Suppressor macrophage treated with lipopolysaccharide for 4 hours (primary cell): ENCODE results near the gene GABRB2.
A peak's percentile ranks its signal among the peaks of the same experiment; 100 is the strongest.
"Not testable (repeated sequence)": the region's sequence is repeated elsewhere in the genome, so short reads cannot be mapped to it uniquely, and the experiment has no call there.

Experiments
- DNase-seq: peaks from one replicate; pipeline ENCODE4 v3.0.0-alpha.2; 2020

The GABRB2 gene

DNA sequence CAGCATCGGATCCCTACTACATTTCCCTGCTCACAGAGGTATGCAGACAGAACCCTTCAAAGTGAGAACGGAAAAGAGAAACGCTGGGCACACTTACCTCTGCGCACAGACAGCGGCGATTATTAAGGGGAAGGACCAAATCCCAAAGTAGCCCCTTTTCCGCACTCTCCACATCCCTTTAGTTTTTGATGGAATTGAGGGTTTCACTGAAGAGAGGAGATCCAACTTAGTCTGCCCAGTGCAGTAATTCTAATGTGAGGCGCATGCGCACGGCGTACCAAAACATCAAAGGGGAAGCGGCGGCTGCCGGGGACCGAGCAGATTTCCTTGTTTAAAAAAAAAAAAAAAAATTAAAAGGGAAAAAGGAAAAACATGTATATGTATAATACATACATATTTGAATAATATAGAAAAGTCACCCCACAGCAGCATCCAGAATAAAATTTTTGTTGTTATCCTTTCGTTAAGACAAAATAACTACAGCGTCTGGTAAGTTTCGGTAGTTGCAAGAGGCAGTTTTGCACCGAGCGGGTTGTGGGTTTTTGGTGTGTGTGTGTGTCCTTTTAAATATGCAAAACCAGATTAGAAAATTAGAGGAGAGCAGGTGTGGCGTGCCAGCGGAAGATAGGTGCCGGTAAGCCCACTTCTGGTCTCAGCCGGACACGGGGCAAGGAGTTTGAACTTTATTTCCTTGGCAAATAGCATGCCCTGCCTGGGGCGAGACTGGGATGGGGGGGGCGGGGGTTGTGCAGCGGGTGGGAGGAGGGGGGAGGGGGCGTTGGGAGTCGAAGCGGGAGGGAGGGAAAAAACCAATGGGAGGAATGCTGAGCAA, at the start of gene GABRB2:
Gene GABRB2 (minus strand): TSS at position 256 of the 832 bp plus-strand sequence. CDS start 82 bp downstream, at position 174.
- DNase-seq, result peak; percentile 59

DNA sequence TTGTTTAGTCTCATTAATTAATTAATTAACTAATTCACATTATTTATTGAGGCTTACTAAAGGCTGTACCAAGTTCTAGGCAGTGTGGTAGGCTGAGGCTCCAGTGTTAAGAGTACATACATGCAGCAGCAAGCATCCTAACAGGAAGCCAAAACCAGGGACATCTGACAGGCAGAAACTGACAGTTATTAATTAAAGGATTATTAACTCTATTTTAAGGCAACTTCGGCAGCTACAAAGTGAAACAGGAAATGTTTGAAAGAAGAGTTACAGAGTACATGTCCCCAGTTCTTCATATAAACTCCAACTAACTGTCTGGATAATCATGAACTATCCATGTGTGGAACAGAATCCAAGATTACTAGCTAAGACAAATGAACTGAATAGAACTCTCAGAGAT, 39.3 kb upstream of the GABRB2 start:
- no peak for DNase-seq

DNA sequence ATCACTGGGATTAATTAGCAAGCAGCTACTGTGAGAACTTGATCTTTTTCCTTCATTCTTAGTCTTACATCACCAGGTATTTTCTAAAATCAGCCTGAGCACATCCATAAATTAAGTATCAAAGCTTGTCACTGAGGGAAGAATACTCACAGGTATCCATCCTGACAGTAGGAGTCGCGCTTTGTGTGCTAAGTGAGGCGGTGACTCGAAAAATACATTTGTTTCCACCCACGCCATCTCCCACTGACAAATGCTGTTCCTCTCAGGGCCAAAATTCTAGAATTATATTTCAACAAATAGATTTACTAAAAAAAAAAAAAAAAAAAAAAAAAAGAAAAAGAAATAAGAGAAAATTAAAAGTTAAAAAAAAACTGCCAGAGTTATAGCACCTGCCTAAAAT, 34.1 kb upstream of the GABRB2 start:
- no peak for DNase-seq

DNA sequence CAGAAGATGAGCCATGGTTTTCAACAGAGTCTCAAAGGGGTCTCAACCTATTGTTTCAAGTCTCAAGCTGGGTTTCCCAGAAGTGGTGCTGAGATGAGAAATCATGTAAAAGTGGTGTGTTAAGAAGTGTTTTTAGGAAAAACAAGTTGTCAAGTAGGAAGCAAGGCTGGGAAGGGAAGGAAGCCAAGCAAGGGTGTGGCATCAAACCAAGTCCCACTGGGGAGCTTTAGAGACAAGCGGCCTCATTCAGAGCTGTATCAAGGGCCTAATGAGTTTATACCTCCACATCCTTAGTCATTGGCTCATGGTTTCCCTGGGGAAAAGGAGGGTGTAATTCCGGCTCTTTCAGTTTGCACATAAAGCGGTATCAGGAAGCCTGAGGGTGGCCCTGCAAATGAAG, 26.4 kb upstream of the GABRB2 start:
- no peak for DNase-seq

DNA sequence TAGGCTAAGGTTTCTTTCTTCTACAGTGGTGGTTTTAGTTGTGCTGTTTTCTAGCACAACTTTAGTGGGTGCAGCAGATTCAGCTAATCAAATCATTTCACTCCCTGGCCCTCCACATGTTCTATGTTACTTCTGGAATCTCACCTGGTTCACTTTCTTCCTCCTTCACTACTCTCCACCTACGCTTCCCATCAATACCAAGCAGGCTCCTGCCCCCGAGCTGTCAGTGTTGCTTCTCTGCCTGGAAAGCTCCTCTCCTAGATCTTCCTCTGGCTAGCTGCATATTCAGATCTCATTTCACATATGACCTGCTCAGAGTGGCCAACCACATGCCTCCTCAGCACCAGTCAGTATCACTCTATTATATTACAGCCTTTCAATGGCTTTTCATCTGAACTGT, 19.6 kb upstream of the GABRB2 start:
- no peak for DNase-seq

DNA sequence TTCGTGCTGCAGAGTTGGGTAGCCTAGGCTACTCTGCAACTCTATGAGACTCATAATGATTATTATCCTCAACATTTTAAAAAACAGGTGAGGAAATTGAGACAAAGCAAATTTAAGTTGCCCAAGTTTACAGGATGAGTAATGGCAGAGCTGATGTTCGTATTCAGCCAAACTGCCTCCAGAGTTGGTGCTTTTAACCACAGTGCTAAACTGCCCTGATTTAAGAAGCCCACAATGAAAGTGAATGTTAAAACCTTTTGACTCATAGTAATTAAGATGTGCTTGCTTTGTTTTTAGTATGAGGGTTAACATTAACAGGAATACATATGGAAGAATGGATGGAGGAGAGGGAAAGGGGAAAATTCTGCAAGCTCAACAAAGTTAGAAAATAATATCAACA, 15.9 kb upstream of the GABRB2 start:
- no peak for DNase-seq

DNA sequence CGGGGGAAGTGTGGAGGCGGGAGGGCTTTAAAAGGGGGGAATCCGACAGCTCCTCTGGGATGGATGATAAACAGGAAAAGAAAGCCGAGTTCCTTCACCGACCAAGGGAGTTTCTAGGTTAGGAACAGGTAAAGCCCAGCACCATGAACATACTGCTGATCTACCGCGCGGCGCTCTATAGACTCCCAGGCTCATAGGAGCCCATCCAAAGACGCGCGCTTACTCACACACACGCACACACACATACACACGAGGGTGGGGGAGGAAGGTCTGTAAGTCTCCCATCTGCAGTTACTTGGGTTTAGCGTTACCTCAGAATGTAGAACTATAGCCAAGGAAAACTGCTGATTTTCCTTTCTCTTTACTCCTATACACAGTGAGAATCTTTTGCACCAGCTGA, 2.6 kb upstream of the GABRB2 start:
- no peak for DNase-seq

DNA sequence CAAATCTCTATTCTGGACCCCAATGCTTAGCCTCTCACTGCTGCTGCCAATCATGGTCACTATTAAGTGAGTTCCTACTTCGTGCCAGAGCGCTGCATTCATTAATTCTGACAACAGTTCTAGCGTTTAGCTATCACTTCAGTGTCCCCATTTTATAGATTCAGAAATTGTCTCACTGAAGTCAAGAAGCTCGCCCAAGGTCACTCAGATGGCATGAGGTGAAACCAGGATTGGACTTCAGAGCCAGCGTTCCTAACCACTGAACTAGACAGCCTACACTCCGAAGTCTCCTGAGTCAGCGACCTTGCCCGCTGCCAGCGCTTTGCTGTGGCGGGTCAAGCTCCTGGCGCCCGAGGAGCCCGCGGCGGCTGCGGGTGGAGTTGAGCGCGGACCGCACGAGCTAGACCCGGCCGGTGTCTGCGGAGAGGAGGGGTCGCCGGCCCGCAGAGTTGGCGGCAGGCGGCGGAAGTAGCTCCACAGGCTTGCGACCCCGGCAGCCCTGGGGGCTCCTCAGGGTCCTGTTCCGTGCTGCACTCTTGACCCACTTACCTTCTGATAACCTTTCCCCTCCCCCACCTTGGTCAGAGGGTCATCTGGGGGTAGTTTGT, 2.1 kb upstream of the GABRB2 start:
- DNase-seq, result no peak

DNA sequence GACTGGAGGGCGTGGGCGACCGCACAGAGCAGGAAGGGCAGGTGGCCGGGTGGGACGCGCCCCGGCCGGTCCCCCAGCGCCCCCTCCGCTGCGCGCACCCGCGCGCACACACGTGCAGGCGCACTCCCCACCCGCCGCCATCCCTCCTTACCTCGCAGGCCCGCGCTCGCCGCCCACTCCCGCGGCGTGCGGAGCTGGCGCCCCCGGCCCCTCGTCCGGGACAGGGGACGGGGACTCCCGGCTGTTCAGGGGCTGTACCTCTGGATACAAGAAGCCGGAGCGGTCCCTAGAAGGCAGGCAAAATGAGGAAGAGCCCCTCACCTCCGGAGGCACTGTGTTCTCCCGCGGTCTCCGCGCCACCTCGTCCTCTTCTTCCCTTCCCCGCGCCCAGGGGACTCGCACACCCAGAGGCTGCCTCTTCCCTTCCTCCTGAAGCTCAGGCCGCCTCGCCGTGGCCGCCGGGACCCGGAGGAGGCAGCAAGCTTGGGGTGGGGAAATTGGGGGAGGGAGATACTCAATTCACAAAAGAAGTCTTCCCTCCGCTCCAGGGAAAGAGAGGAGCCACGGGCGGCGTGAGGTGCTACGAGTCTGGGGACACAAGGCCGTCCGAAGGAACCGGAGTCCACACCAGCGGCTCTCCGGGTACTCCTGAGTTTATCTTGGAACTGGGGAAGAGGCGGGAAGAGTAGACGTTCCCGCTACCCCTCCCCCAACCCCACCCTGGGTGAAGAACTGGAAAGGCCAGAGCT, 1.4 kb upstream of the GABRB2 start:
- DNase-seq, result no peak

DNA sequence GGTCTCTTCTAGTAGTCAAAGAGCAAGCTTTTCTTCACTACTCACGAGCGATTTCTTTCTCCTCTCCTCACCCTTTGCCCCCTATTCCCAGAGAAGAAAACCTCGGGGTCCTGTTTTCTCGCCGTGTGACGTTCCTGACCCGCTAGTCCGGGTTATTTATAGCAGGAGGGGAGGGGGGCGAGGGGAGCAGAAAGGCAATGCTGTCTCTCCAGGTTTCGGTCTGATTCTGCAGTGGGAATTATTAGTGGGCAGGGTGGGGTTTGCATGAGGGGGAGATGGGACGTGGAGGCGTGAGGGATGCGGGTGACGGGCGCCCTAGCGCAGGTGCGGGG, 847 bp upstream of the GABRB2 start:
- DNase-seq, result no peak

DNA sequence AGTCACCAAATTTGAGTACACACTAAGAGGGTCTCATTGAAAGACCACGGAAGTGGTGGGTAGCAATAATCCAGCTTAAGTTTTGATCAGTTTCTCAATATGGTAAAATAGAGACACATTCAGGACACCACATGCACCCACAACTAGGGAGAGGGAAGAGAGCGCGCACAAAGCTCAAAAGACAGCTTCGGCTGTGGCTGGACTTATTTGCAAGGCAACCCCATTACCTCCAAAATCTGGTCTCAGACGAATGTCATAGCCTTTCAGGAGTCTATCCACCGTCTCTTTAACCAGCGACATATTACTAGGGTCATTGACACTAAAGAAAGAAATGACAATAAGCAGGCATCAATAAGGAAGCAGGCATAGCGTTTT, 443 bp downstream of the GABRB2 start:
- no peak for DNase-seq

DNA sequence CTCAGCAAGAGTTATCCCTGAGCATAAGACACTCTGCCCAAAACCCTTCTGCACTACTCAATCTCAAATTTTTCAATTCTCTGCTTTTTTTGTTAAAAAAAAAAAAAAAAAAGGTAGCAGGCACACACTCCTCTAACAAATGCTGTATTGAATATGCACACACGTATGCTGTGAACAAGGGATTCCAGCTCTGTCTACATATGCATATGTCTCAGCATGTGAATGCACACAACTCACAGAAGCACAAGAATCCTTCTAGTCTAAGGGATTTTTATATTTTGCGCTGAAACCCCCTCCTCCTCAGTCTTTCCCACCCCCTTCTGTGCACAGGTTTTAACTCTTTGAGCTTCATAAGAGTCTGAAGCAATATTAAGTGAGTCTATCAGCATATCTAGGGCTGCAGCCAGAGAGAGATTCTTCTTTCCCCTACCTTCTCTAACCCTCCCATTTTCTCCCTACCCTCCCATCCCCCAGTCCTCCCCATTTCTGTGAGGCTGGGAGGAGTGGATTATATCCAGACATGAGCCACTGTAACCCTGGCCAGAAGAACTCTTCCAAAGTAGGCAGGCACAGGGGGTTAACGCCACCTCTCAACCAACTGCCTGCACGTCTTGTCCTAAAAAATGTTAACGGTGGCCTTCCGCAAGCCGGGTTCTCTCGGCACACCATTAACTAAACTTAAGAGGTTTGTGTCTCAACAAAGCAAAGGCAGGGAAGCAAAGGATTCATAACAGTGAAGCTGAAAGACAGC, 1.0 kb downstream of the GABRB2 start:
- DNase-seq, result no peak

DNA sequence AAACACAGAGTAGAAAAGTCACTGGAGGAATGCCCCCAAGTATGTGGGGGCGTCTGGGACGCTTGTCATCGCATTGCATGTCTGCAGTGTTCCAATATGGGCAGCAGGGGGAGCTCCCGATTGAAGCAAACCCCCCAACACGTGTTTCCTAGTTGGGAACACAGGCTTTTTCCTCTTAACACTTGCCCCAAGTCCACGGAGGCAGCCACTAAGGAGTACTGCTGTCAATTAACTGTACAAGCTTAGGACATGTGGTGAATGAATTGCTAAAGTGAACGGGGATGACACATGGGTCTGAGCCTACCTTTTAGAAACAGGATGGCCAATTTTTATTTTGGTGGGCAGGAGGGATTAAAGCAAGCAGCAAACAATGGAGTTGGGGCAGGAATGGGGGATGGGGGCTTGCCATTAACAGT, 2.2 kb downstream of the GABRB2 start:
- peak; percentile 56 for DNase-seq

DNA sequence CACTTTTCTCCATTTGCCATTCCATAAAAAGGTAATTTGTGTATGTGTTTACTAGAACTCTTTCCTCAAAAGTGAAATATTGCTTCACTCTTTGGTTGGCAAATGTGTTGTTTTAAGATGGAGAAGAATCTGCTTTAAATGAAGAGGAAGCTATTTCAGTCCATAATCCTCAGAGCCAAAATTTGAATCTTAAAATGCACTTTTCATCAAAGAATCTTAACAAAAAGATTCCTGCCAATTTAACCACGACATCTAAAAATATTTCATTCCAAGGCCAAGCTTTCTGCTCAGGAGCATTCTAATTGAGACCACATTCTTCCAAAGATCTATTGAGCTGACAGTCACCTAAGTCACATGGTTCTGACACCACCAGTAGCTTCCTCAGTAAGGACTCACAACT, 7.5 kb downstream of the GABRB2 start:
- DNase-seq, result no peak

DNA sequence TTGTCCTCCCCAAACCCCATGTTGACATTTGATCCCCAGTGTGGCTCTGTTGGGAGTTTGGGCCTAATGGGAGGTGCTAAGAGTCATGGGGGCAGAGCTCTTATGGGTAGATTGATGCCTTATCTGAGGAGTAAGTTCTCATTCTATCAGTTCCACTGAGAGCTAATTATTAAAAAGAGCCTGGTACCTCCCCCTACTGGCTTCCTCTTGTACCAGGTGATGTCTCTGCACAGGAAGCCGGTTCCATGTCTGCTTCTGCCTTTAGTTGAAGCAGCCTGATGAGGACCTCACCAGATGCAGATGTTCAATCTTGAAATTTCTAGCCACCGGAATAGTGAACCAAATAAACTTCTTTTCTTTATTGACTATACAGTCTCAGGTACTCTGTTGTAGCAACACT, 10.8 kb downstream of the GABRB2 start:
- no peak for DNase-seq

DNA sequence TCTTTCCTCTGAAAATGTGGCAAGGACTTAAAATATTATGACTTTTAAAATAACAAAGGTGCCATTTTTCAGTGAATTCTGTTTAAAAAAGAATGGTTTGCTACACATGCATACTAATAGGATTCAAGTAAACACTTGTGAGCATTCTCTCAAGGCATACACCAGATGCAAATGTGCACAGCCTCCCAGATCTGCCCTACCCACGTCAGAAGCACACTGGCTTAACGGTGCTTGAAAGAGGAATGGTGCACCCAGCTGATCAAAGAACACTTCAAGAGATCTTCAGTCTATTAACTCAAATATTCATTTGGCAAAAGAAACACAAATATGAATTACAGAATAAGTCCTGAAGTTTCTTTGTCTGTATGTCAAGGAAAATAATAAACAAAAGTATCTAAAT, 15.8 kb downstream of the GABRB2 start:
- no peak for DNase-seq

DNA sequence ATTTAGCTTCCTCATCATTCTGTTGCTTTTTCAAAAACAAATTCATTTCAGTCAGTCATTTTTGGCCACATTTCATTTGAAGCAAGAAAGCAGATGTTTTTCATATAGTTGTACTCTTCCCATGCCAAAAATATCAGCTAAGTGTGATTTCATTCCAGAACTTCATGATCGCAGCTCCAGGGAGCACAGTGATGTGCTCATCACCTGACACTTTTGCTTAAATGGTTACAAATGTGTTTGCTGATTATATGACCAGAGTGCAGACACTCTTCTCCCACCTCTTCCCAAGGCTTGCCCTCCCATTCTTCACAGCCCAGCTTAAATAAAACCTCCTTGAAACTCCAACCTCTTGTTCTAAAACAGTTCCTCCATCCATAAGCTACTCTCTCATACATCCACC, 32.6 kb downstream of the GABRB2 start:
- no peak for DNase-seq

DNA sequence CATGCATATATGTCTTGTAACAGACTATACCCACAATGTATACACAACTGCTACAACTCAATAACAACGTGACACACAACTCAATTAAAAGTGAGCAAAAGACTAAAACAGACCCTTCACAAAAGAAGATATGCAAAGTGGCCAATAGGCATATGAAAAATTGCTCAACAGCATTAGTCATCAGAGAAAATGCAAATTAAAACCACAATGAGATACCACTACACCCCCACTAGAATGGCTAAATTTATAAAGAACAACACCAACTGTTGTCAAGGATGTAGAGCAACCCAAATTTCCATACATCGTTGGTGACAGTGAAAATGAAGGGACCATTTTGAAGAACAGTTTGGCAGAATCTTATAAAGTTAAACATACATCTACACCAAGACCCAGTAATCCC, 38.9 kb downstream of the GABRB2 start:
- no peak for DNase-seq

DNA sequence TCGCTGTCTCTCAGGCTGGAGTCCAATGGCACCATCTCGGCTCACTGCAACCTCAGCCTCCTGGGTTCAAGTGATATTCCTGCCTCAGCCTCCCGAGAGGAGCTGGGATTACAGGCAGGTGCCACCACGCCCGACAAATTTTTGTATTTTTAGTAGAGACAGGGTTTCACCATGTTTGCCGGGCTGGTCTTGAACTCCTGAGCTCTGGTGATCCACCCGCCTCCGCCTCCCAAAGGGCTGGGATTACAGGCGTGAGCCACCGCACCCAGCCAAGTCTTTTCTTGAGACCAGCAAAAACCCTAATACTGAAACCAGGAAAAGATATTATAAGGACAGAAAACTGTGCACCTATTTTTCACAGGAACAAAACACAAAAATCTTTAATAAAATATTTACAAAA, 41.4 kb downstream of the GABRB2 start:
- DNase-seq, result not testable (repeated sequence)

DNA sequence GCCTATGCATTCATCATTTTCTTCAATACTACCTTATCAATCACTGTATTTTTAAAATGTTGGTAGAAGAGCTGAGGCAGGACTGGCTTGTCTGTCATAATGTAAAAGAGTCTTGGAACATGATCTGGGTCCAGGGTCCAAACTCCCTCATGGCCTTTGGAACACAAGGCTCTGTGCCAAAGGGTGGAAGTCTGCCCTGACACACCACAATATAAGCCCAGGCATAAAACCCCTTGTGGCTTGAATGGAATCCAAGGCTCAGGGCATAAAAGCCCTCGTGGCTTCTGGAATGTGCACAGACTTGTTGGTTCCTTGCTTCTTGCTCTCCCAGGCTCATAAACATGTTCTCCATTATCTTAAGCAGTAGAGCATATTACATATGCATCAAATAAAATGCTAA, 48.0 kb downstream of the GABRB2 start:
- DNase-seq, result no peak

DNA sequence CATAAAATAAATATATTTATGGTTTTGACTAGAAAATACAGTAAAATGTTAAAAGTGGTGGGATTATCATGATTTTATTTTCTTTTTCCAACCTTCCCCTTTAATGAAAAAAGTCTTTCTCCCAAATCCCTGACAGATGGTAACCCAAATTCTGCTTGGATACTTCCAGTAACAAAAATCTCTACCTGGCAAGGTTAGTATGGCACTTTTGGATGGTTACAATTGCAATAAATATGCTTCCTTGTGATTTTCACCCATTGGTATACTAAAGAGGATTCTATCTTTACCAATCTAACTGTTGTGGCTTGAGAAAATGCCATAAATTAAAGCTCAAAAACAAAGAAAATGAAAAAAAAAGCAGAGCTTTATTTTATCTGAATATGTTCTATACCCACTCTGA, 62.8 kb downstream of the GABRB2 start:
- no peak for DNase-seq

DNA sequence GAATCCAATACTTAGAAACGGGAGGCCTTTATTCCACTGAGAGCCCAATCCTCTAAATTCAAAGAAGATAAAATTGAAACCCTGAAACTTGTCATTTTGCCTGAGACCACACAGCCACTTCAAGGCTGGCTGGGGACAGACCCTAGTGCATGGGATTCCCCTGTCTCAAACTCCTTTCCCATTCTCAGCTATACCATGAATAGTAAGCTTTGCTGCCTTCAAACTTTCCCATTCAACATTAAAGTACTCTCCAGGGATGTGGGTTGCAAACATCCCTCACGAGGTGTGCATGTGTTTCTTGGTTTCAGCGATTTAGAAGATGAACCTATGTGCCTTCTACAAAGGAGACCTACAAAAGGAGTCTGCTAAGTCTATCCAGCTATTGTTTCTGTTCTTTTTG, 64.6 kb downstream of the GABRB2 start:
- no peak for DNase-seq

DNA sequence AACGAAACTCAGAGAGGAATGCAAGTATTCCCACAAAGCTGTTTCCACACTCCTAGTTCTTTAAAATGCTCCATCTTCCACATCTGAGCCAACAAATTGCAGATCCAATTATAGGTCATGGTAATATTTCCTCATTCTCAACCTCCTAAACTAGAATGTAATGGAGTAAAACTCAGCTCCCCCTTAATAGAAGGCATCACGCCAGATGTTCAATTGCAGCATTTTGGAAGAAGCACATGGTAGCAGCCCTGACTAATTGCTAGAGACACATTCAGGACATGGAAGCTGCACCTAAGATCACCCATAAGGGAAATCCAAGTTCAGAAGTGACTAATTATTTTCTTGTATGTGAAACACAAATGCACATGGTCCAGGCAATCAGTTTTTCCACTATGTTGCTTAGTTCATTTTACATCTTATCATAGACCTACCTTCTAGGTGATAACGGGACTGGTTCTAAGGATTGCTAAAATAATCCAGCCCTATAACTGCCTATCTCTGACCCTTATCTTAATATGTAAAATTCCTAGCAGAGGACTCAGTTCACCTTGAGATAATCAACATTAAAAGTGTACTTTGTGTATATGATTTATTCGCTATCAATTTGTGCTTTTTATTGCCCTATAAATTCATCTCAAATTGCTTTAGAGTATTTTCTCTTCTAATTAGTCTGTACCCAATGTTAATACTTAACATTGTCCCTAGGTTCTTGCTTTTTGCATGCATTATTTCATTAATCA, 75.1 kb downstream of the GABRB2 start:
- no peak for DNase-seq
